WTC11 (cell line): ENCODE measurements around the gene NAV2.

Source experiments
- CBFB ChIP-seq: sonication (generic); formaldehyde crosslinking; IDR thresholded peaks from 2 replicates; pipeline ENCODE4 v1.8.1; 2022; ENCODE audit warnings: mild to moderate bottlenecking, low read depth, missing genetic modification reagents
- IRF2 ChIP-seq: sonication (generic); formaldehyde crosslinking; IDR thresholded peaks from 2 replicates; pipeline ENCODE4 v1.8.0; 2022; ENCODE audit warnings: low read depth, missing genetic modification reagents, borderline replicate concordance
- NFE2L1 ChIP-seq: sonication (generic); formaldehyde crosslinking; IDR thresholded peaks from 2 replicates; pipeline ENCODE4 v1.8.1; 2023; ENCODE audit warnings: missing genetic modification reagents
- NR3C1 ChIP-seq: sonication (generic); formaldehyde crosslinking; conservative IDR thresholded peaks from 2 replicates; pipeline ENCODE4 v1.8.1; 2023; ENCODE audit warnings: low read depth, mild to moderate bottlenecking, missing genetic modification reagents
- SP1 ChIP-seq: sonication (generic); formaldehyde crosslinking; conservative IDR thresholded peaks from 2 replicates; pipeline ENCODE4 v1.8.1; 2022; ENCODE audit warnings: missing genetic modification reagents
- TCF7 ChIP-seq: sonication (generic); formaldehyde crosslinking; IDR thresholded peaks from 2 replicates; pipeline ENCODE4 v1.8.0; 2022; ENCODE audit warnings: mild to moderate bottlenecking, low read depth, missing genetic modification reagents, moderate library complexity
- ZNF232 ChIP-seq: sonication (generic); formaldehyde crosslinking; IDR thresholded peaks from 2 replicates; pipeline ENCODE4 v1.8.0; 2022; ENCODE audit warnings: mild to moderate bottlenecking, missing genetic modification reagents
- TF ChIP-seq, protein P1 (sequence below): fragments of 200-600 bp; IDR thresholded peaks from 2 replicates; pipeline ENCODE4 v1.8.0; 2022; ENCODE audit warnings: antibody characterized with exemption
- TF ChIP-seq, protein P2 (sequence below): sonication (generic); formaldehyde crosslinking; IDR thresholded peaks from 2 replicates; pipeline ENCODE4 v1.8.1; 2022; ENCODE audit warnings: low read depth, missing genetic modification reagents, borderline replicate concordance
- TF ChIP-seq, protein P3 (sequence below): sonication (generic); formaldehyde crosslinking; IDR thresholded peaks from 2 replicates; pipeline ENCODE4 v1.8.1; 2023; ENCODE audit warnings: mild to moderate bottlenecking, missing genetic modification reagents, moderate library complexity
- TF ChIP-seq, protein P4 (sequence below): sonication (generic); formaldehyde crosslinking; IDR thresholded peaks from 2 replicates; pipeline ENCODE4 v1.8.1; 2023; ENCODE audit warnings: mild to moderate bottlenecking, missing genetic modification reagents

DNA sequence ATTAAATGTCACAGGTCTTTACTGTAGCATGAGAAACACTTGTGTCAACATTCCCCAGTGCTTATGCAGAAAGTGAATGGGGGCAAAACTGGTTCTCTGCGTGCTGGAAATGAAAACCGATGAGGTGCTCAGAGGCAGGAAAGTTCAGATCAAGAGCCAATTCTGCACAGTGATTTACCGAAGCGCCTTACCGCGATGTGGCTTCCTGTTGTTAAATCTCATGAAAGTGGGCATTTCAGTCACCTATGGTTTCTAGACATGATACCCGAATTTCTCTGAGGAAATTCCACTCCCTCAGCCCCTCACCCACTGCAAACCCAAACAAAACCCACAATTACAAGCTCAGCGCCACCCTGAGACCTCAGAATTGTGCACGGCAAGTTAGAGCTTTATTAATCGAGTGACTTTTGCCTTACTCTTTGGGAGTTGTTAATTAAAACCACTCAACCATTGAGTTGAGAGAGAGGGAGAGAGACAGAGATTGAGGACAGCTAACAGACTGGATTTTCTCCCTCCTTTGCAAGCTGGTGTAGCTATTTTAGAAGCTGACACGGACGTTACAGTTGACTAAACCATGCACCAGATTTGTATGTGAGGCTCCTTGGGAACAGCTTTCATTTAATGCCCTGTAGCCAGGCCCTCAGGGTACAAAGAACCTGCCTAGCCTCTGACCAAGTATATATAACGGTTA, 251.2 kb downstream of the NAV2 start:
- TF ChIP-seq IRF2 (CRISPR knock-in tag) (no peak), SP1 (CRISPR knock-in tag) (no peak), TCF7 (CRISPR knock-in tag) (no peak), NR3C1 (CRISPR knock-in tag) (no peak), CBFB (CRISPR knock-in tag) (no peak), NFE2L1 (CRISPR knock-in tag) (no peak), ZNF232 (CRISPR knock-in tag) (no peak)
- TF ChIP-seq, protein P1, sequence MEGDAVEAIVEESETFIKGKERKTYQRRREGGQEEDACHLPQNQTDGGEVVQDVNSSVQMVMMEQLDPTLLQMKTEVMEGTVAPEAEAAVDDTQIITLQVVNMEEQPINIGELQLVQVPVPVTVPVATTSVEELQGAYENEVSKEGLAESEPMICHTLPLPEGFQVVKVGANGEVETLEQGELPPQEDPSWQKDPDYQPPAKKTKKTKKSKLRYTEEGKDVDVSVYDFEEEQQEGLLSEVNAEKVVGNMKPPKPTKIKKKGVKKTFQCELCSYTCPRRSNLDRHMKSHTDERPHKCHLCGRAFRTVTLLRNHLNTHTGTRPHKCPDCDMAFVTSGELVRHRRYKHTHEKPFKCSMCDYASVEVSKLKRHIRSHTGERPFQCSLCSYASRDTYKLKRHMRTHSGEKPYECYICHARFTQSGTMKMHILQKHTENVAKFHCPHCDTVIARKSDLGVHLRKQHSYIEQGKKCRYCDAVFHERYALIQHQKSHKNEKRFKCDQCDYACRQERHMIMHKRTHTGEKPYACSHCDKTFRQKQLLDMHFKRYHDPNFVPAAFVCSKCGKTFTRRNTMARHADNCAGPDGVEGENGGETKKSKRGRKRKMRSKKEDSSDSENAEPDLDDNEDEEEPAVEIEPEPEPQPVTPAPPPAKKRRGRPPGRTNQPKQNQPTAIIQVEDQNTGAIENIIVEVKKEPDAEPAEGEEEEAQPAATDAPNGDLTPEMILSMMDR, result no peak
- TF ChIP-seq, protein P2, sequence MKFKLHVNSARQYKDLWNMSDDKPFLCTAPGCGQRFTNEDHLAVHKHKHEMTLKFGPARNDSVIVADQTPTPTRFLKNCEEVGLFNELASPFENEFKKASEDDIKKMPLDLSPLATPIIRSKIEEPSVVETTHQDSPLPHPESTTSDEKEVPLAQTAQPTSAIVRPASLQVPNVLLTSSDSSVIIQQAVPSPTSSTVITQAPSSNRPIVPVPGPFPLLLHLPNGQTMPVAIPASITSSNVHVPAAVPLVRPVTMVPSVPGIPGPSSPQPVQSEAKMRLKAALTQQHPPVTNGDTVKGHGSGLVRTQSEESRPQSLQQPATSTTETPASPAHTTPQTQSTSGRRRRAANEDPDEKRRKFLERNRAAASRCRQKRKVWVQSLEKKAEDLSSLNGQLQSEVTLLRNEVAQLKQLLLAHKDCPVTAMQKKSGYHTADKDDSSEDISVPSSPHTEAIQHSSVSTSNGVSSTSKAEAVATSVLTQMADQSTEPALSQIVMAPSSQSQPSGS (CRISPR knock-in tag), result no peak
- TF ChIP-seq, protein P3, sequence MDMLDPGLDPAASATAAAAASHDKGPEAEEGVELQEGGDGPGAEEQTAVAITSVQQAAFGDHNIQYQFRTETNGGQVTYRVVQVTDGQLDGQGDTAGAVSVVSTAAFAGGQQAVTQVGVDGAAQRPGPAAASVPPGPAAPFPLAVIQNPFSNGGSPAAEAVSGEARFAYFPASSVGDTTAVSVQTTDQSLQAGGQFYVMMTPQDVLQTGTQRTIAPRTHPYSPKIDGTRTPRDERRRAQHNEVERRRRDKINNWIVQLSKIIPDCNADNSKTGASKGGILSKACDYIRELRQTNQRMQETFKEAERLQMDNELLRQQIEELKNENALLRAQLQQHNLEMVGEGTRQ (CRISPR knock-in tag), result no peak
- TF ChIP-seq, protein P4, sequence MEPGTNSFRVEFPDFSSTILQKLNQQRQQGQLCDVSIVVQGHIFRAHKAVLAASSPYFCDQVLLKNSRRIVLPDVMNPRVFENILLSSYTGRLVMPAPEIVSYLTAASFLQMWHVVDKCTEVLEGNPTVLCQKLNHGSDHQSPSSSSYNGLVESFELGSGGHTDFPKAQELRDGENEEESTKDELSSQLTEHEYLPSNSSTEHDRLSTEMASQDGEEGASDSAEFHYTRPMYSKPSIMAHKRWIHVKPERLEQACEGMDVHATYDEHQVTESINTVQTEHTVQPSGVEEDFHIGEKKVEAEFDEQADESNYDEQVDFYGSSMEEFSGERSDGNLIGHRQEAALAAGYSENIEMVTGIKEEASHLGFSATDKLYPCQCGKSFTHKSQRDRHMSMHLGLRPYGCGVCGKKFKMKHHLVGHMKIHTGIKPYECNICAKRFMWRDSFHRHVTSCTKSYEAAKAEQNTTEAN (CRISPR knock-in tag), result no peak
